GM20000 (cell line): ENCODE results near the gene DMAP1.

Experiments
- DNase-seq: peaks from one replicate; pipeline ENCODE4 v3.0.0; 2012; ENCODE audit warnings: low spot score
- TF ChIP-seq, protein P1 (sequence below): IDR thresholded peaks from 2 replicates; pipeline ENCODE4 v1.5.1; 2012; ENCODE audit warnings: mild to moderate bottlenecking, control low read depth; ENCODE audit errors: extremely low read depth, missing control alignments

The DMAP1 gene

DNA sequence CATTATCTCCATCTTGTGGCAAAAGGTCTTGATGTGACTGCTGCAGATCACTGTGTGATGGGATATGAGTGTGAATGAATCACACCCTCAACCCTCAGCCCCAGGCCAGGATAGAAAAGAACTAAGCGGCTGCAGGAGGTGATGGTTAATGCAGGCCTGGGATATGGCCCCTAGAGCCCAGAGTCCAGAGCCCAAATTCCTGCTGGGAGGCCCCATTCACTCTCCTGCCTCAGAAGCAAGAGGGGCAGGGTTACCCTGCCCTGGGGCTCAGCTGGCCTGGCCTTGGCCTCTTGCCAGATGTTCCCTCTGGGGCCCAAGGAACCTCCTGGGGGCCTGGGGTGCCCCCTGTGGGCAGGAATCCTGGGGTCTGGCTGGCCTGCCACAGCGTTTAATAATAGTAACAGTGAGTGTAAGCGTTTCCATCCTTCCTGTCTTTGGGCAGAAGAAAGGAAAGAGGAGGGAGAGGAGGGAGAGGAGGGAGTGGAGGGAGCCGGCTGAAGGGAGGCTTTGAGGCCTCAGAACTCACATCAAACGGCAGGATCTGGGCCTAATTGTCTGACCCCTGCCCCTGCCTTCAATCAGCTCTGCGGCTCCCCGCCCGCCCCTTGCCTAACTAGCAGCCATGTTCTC, 26.2 kb downstream of the DMAP1 start:
- TF ChIP-seq, protein P1, sequence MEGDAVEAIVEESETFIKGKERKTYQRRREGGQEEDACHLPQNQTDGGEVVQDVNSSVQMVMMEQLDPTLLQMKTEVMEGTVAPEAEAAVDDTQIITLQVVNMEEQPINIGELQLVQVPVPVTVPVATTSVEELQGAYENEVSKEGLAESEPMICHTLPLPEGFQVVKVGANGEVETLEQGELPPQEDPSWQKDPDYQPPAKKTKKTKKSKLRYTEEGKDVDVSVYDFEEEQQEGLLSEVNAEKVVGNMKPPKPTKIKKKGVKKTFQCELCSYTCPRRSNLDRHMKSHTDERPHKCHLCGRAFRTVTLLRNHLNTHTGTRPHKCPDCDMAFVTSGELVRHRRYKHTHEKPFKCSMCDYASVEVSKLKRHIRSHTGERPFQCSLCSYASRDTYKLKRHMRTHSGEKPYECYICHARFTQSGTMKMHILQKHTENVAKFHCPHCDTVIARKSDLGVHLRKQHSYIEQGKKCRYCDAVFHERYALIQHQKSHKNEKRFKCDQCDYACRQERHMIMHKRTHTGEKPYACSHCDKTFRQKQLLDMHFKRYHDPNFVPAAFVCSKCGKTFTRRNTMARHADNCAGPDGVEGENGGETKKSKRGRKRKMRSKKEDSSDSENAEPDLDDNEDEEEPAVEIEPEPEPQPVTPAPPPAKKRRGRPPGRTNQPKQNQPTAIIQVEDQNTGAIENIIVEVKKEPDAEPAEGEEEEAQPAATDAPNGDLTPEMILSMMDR, result no peak
- DNase-seq, result no peak

DNA sequence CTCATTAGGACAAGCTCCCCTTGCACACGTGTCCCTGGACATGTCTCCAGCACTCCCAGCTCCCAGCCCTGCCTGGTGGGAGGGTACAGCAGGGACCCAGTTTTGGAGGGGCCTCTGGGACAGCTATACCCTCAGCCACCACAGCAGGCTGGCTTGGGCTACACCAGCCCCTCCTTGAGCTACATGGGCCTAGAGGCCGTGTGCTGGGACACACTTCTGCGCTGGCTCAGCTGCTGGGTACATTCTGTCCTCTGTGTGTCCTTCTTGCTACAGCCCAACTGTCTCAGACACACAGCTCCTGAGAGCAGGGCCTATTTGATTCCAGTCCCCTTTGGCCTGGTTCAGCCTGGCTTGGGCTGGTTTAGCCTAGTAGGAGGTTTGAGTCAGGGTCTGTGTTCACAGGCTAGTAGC, 26.7 kb downstream of the DMAP1 start:
- no peak for DNase-seq
- TF ChIP-seq, protein P1, result no peak

DNA sequence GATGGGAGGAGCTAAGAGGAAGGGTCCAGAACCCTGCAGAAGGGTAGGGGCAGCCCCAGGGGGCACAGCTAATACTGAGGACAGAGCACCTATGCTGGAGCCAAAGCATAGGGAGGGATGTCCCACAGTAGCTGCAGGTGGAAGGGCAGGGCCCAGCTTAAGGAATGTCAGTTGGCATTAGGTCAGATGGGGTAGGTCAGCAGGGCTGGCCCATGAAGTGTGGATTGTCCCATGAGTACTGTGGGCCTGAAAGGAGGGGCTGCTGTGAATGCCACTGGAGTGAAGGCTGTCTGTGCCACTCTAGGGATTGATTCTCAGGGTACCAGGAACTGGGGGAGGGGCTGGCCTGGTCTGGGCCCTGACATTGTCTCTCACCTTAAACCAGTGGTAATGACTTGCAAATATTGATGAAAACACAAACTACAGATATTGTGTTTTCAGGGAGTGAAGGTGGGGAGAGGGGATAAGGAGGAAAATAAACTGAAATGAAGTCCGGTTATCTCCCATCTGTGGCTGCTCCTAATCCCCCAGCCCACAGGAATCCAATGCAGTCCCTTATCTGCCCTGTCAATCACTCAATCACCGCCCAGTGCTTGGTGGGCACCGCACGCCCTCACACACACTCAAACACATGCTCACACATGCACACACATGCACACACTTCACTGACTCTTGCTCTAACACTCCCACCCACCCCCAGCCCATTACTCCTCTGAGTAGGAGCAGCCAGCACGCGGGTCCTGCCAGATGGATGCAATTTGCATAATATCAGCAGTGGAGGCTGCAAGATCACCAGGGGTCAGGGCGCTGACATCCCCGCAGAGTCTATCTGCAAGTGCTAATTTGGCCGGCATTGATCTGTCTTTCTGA, 27.8 kb downstream of the DMAP1 start:
- TF ChIP-seq, protein P1, result no peak
- DNase-seq, result no peak

DNA sequence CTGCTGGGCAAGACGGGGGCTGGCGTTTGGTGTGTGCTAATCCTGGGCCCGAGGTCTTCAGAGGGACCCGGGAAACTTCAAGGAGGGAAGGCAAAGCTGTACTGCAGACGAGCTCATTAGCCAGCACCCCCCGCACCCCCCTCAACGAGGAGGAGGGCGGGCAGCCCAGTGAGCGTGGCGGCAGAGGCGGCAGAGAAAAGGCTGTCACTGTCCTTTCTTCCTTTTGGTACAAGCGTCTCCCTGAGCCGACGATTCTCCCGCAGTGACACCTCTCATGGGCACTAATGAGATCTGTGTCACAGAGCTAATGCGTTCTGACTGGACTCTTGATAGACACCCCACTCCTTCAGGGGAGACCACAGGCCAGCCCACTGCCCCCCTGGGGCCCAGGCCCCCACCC, 29.5 kb downstream of the DMAP1 start:
- TF ChIP-seq, protein P1, result no peak
- no peak for DNase-seq

DNA sequence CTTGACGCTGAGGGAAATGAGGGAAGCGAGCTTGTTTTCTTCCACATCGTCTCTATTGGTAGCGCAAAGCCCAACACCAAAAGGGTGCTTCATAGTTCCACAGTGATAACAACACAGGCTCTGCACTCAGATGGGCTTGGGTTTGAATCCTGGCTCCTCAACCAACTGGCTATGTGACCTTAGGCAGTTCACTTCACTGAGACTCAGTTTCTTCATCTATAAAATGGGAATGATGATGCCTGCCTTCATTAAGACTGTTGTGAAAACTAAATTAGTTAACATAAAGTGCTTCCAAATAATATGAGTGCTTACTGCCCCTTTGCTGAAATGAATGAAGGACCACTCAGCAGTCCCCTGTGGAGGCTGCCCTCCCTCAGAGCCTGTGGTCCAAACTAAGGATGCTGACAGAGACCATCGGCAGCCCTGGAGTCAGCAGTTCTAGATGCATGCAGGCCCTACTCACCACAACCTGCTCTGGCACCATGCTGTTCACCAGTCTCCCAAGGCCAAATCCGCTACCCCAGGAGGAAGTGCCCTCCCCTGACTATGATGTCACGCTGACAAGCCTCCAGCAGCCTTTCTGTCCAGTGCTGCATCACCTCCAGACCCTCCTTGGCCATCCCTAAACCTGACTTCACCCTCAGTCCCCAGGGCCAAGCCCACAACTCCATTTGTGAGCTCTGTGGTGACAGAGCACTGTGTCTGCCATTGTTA, 30.7 kb downstream of the DMAP1 start:
- DNase-seq, result no peak
- TF ChIP-seq, protein P1, result no peak

DNA sequence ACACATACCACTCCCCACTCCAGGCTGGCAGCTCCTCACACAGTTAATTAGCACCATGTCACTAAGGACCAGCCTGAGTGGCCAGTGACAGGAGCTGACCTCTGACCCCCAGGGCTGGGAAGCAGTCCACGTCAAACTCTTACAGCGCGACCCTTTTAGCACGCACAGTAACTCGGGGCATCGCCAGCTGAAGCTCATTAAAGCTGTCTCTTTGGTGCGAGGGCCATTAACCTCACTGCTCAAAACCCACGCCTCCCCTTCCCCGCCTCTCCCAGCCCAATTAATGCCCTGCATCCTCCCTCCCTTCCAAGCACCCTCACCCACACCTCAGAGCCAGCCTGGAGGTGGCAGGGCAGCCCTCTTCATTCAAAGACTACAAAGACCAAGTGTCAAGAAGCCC, 31.7 kb downstream of the DMAP1 start:
- TF ChIP-seq, protein P1, result no peak
- DNase-seq, result no peak

DNA sequence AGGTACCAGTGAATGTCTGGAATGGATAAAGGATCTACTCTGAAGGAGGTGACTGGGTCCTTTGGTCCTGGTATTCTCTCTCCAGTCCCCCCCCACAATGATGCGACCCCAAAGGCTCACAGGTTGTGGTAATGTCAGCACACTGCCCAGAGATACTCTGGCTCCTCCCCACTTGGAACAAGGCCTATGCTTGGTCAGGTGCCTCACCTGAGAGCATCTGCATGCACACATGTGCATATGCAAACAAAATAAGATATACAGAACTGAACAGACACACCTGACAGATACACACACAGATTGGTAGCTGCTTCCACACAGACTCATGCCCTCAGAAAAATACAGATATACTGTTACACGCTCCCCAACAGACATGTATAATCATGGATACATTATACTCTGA, 33.5 kb downstream of the DMAP1 start:
- DNase-seq, result no peak
- TF ChIP-seq, protein P1, result no peak
